HCT116 (cell line): ENCODE data around the gene SLC17A5. TPM values are rescaled to one million over a fixed set of nuclear protein-coding genes. Genes with fewer than 3 reads are reported as not detected.

Experiments
- ATAC-seq: fragments of 200-7000 bp; cut with Tn5 transposase; 2 replicates; pipeline ENCODE4 v1.9.1; 2020; ENCODE audit warnings: mild to moderate bottlenecking, moderate library complexity
- BruUV-seq: library from RNA; stranded (reverse); fragments of 400-500 nt; replicated peaks from 2 replicates; lab custom pipeline; 2021; lab: Mats Ljungman, UMichigan
- CTCF ChIA-PET: fragments of 300-600 bp; sonication (Branson Sonifier 250); formaldehyde crosslinking; loops from one replicate; lab custom pipeline; 2021; ENCODE audit warnings: antibody characterized with exemption; lab: Charles Lee
- POLR2A ChIA-PET: fragments of 300-600, 350-600 bp; sonication (Branson Sonifier 250); formaldehyde crosslinking; loops from one replicate; lab custom pipeline; 2021; ENCODE audit warnings: antibody characterized with exemption; lab: Charles Lee
- RAD21 ChIA-PET, 2 experiments: fragments of 300-600 bp; sonication (Branson Sonifier 250); formaldehyde crosslinking; loops; one replicate each; lab custom pipeline; 2023; ENCODE audit warnings: low total read pairs in 2 of 2; ENCODE audit not compliant: uncharacterized antibody in 2 of 2, unreplicated experiment in 2 of 2, low non-redundant PET in 1 of 2; lab: Charles Lee
- DNase-seq: peaks from one replicate; pipeline ENCODE4 v3.0.0-alpha.2; 2010; ENCODE audit warnings: low read depth, low spot score
- H2AFZ ChIP-seq: fragments of 200-600 bp; shearing (Covaris generic), sonication (generic); 2 replicates; pipeline ENCODE4 v1.6.1; 2017; ENCODE audit warnings: low read depth, mixed run types, mixed read lengths, antibody characterized with exemption, low read length; ENCODE audit not compliant: poor library complexity, severe bottlenecking
- H3K27ac ChIP-seq: 2 replicates; pipeline ENCODE4 v1.5.1; 2012; ENCODE audit warnings: low read depth, low read length
- H3K27me3 ChIP-seq: fragments of 200-600 bp; sonication (generic); 2 replicates; pipeline ENCODE4 v1.6.1; 2016; ENCODE audit warnings: mixed run types, low read length, mixed read lengths; ENCODE audit not compliant: insufficient read depth
- H3K36me3 ChIP-seq, 2 experiments: fragments of 200-500 bp in 1 of 2; fragments of 200-600 bp in 1 of 2; sonication (Bioruptor generic) in 1 of 2; sonication (generic) in 1 of 2; 2 replicates each; pipeline versions ENCODE4 v1.5.1 to v1.6.1; 2014 to 2016; ENCODE audit warnings: low read length in 2 of 2, inconsistent platforms in 1 of 2, mixed read lengths in 1 of 2, mixed run types in 1 of 2; ENCODE audit not compliant: insufficient read depth in 2 of 2, control insufficient read depth in 1 of 2
- H3K4me1 ChIP-seq, 2 experiments: fragments of 200-600 bp in 1 of 2; sonication (generic) in 1 of 2; 2 replicates each; pipeline versions ENCODE4 v1.5.1 to v1.6.1; 2012 to 2017; ENCODE audit warnings: low read length in 2 of 2, inconsistent platforms in 1 of 2, mild to moderate bottlenecking in 1 of 2, mixed read lengths in 1 of 2, mixed run types in 1 of 2, moderate library complexity in 1 of 2; ENCODE audit not compliant: insufficient read depth in 2 of 2, control insufficient read depth in 1 of 2
- H3K4me2 ChIP-seq: fragments of 200-600 bp; sonication (generic); 2 replicates; pipeline ENCODE4 v1.6.1; 2017; ENCODE audit warnings: mixed run types, low read length, mixed read lengths
- H3K4me3 ChIP-seq, 2 experiments: fragments of 200-600 bp in 1 of 2; sonication (generic) in 1 of 2; replicated peaks in 1 of 2; 2 replicates each; pipeline ENCODE4 v1.5.1; 2011 to 2016; ENCODE audit warnings: low read length in 2 of 2, control low read depth in 1 of 2, low read depth in 1 of 2, mild to moderate bottlenecking in 1 of 2, mixed read lengths in 1 of 2, mixed run types in 1 of 2
- H3K79me2 ChIP-seq: fragments of 200-600 bp; sonication (generic); 2 replicates; pipeline ENCODE4 v1.6.1; 2017; ENCODE audit warnings: mild to moderate bottlenecking, mixed run types, low read length, moderate library complexity, mixed read lengths; ENCODE audit not compliant: insufficient read depth
- H3K9ac ChIP-seq: fragments of 200-600 bp; sonication (generic); 2 replicates; pipeline ENCODE4 v1.6.1; 2016; ENCODE audit warnings: low read length, mixed read lengths
- H3K9me2 ChIP-seq: fragments of 200-600 bp; sonication (generic), shearing (Covaris generic); 2 replicates; pipeline ENCODE4 v1.6.1; 2017; ENCODE audit warnings: mixed run types, mild to moderate bottlenecking, moderate library complexity; ENCODE audit not compliant: insufficient read depth
- H3K9me3 ChIP-seq, 2 experiments: fragments of 200-500 bp in 1 of 2; fragments of 200-600 bp in 1 of 2; sonication (Bioruptor generic) in 1 of 2; sonication (generic) in 1 of 2; 2 replicates each; pipeline ENCODE4 v1.6.1; 2014 to 2017; ENCODE audit warnings: low read length in 2 of 2, mixed read lengths in 2 of 2, inconsistent platforms in 1 of 2, low read depth in 1 of 2, mild to moderate bottlenecking in 1 of 2, mixed run types in 1 of 2, moderate library complexity in 1 of 2; ENCODE audit not compliant: control insufficient read depth in 1 of 2, insufficient read depth in 1 of 2
- H4K20me1 ChIP-seq: fragments of 200-600 bp; sonication (generic), shearing (Covaris generic); 2 replicates; pipeline ENCODE4 v1.6.1; 2017; ENCODE audit warnings: mixed run types, mild to moderate bottlenecking, moderate library complexity; ENCODE audit not compliant: insufficient read depth
- CTCF ChIP-seq, 3 experiments: fragments of 200-600 bp in 1 of 3; sonication (generic) in 1 of 3; IDR thresholded peaks in 2 of 3; conservative IDR thresholded peaks in 1 of 3; 2 replicates each; pipeline ENCODE4 v1.5.1; 2012 to 2017; ENCODE audit warnings: low read depth in 2 of 3, low read length in 2 of 3, antibody characterized with exemption in 1 of 3, borderline replicate concordance in 1 of 3, control low read depth in 1 of 3, mild to moderate bottlenecking in 1 of 3, mixed read lengths in 1 of 3, mixed run types in 1 of 3, moderate library complexity in 1 of 3; ENCODE audit not compliant: insufficient read depth in 1 of 3
- RAD21 ChIP-seq: IDR thresholded peaks from 2 replicates; pipeline ENCODE4 v1.6.1; 2012; ENCODE audit warnings: low read depth, mild to moderate bottlenecking
- YY1 ChIP-seq: IDR thresholded peaks from 2 replicates; pipeline ENCODE4 v1.6.1; 2011; ENCODE audit warnings: low read length, low read depth, moderate library complexity, mild to moderate bottlenecking; ENCODE audit not compliant: insufficient replicate concordance; ENCODE audit errors: extremely low read depth
- ZBTB33 ChIP-seq: IDR thresholded peaks from 2 replicates; pipeline ENCODE4 v1.6.1; 2011; ENCODE audit warnings: mild to moderate bottlenecking, low read length, moderate library complexity; ENCODE audit not compliant: insufficient replicate concordance; ENCODE audit errors: extremely low read depth
- intact Hi-C: fragments of 100-400 bp; cut with micrococcal nuclease; formaldehyde crosslinking; loops from 2 replicates; pipeline ENCODE4 v1.10.0; 2022
- total RNA-seq: library from RNA; stranded (reverse); gene quantifications from one replicate; pipeline ENCODE4 v1.2.1, GENCODE V29; 2021; ENCODE audit not compliant: unreplicated experiment

SLC17A5 gene
- total RNA-seq, 1 experiment from 2014 or later = 17.0 TPM

GRCh38 chr6:73675466-73676098 lies 21.8 kb upstream of the SLC17A5 start:
- POLR2A ChIA-PET = no interaction called here
- Histone ChIP-seq H3K27me3 (no peaks in the 10 kb centered on the region), H3K4me1 (peaks cover 16 to 28% of the 10 kb centered on the region in 2 experiments), H3K27ac (no peak overlapping the region), H3K9me2 (no peaks in the 10 kb centered on the region), H3K36me3 (no peaks in the 10 kb centered on the region), H3K4me2 (peak overlapping the region; percentile 13; the same call in 1 of the 2 replicates), H3K79me2 (no peaks in the 10 kb centered on the region), H3K4me3 (no peak overlapping the region), H3K9ac (no peak overlapping the region), H4K20me1 (no peaks in the 10 kb centered on the region), H3K9me3 (no peaks in the 10 kb centered on the region), H2AFZ (no peak overlapping the region)
- DNase-seq (peak; percentile 67), ATAC-seq (peak; percentile 95)
- CTCF ChIA-PET = interaction anchor here (0.6 to 4.9 kb wide), 12 partner anchors 8 to 1533 kb away, joined by 3 to 43 read pairs (median 3); no protein-coding TSS in a partner anchor
- BruUV-seq = no TSS peak
- TF ChIP-seq CTCF (IDR thresholded peaks at IDR 0.05 in 2 of 3, conservative IDR thresholded peaks at IDR 0.05 in 1 of 3; ENCODE audit: borderline replicate concordance in 1 of 3, insufficient read depth in 1 of 3, low read depth in 2 of 3, low read length in 2 of 3) (peak; percentile 85 to 91 (median 88)), ZBTB33 (no peak), YY1 (peak; percentile 36), RAD21 (peak; percentile 91)
- intact Hi-C loops = loop anchor here (1.0 to 5.0 kb wide), 2 partner anchors 58 to 1532 kb away; partner anchors contain the start of gene COL12A1
- RAD21 ChIA-PET = interaction anchor here (1.6 to 2.1 kb wide), 2 partner anchors 57 kb away, joined by 7 to 8 read pairs; no protein-coding TSS in a partner anchor
